NCI-H748 (cell line): ENCODE results near the gene ELOA.
"Not testable (repeated sequence)": the region's sequence is repeated elsewhere in the genome, so short reads cannot be mapped to it uniquely, and the experiment has no call there.

Experiments
- DNase-seq: peaks from one replicate; lab custom pipeline; 2025; ENCODE audit not compliant: unreplicated experiment; lab: John Stamatoyannopoulos, UW

The ELOA gene

GRCh38 chr1:23777979-23778814, 34.9 kb downstream of the ELOA start, which contains the start of gene PITHD1:
PITHD1 (plus strand) TSS chr1:23778418; CDS start chr1:23778516, 98 bp downstream.
- peak; percentile 81 for DNase-seq

- no peak for DNase-seq
These were observed 36.6 kb downstream of the ELOA start for GRCh38 chr1:23779826-23780371.

GRCh38 chr1:23783141-23783540, 39.9 kb downstream of the ELOA start:
- not testable (repeated sequence) for DNase-seq

- no peak for DNase-seq
These were observed 41.6 kb downstream of the ELOA start for GRCh38 chr1:23784846-23785245.

GRCh38 chr1:23787701-23788100, 44.4 kb downstream of the ELOA start:
- no peak for DNase-seq

- no peak for DNase-seq
These were observed 45.4 kb downstream of the ELOA start for GRCh38 chr1:23788695-23789094.

GRCh38 chr1:23790696-23791515, 47.6 kb downstream of the ELOA start, which contains the start of gene LYPLA2:
LYPLA2 (plus strand) TSS chr1:23791145; CDS start chr1:23792683, 1,538 bp downstream.
- peak; percentile 84 for DNase-seq

GRCh38 chr1:23791516-23792047, 48.3 kb downstream of the ELOA start:
- peak; percentile 29 for DNase-seq

- no peak for DNase-seq
These were observed 49.1 kb downstream of the ELOA start for GRCh38 chr1:23792151-23792945.

GRCh38 chr1:23793018-23793781, 49.9 kb downstream of the ELOA start:
- DNase-seq, result no peak

- no peak for DNase-seq
These were observed 50.8 kb downstream of the ELOA start for GRCh38 chr1:23793861-23794731.

- DNase-seq, result not testable (repeated sequence)
These were observed 51.5 kb downstream of the ELOA start for GRCh38 chr1:23794732-23795182.

GRCh38 chr1:23795676-23796465, 52.6 kb downstream of the ELOA start:
- DNase-seq, result no peak

GRCh38 chr1:23796466-23797271, 53.4 kb downstream of the ELOA start:
- DNase-seq, result no peak

- DNase-seq, result no peak
These were observed 54.5 kb downstream of the ELOA start for GRCh38 chr1:23797478-23798448.

GRCh38 chr1:23798662-23799142, 55.4 kb downstream of the ELOA start:
- no peak for DNase-seq
